ENCODE measurements around the gene BLZF1.
A peak's percentile ranks its signal among the peaks of the same experiment; 100 is the strongest.
"Not testable (repeated sequence)": the region's sequence is repeated elsewhere in the genome, so short reads cannot be mapped to it uniquely, and the experiment has no call there.

Gene BLZF1

DNA sequence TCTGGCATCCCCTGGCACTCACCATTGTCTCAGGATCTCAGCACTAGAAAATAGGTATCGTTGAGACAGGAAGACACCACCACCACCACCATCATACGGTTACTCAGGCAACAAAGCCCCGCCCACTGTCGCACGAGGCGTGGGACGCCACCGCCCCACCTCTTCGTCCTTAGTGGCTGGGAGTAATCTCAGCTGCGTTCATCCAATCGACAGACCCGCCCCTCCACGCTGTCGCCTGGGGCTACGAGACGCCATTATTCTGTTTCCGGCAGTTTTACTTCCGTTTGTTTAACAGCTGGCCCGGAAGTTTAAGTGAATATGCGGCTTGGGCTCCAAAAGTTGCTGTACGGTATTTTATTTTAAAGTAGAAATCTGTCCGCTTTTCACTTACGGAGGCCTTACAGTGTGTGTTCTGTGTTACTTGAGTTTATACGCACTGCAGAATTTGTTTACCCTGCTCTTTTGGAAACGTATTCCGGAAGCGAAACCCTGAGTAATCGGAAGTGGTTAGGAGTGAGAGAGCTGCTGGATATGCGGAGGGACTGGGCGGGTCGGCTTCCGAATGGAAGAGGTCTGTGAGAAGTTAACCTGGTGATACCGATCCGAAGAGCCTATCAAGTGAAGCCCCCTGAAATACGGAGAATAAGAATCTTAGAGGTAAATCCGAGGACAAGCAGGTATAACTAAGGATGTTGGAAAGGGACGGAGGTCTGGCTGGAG, at the start of gene BLZF1, which contains the start of gene NME7:
Gene BLZF1, plus strand, starts transcription at position 510 of the 720 bp plus-strand sequence. CDS start 1,328 bp downstream, outside the sequence.
Gene NME7, minus strand, starts transcription at position 112 of the 720 bp plus-strand sequence. Its CDS starts 87 bp downstream, at position 25.
- peak; percentile 96 for DNase-seq

DNA sequence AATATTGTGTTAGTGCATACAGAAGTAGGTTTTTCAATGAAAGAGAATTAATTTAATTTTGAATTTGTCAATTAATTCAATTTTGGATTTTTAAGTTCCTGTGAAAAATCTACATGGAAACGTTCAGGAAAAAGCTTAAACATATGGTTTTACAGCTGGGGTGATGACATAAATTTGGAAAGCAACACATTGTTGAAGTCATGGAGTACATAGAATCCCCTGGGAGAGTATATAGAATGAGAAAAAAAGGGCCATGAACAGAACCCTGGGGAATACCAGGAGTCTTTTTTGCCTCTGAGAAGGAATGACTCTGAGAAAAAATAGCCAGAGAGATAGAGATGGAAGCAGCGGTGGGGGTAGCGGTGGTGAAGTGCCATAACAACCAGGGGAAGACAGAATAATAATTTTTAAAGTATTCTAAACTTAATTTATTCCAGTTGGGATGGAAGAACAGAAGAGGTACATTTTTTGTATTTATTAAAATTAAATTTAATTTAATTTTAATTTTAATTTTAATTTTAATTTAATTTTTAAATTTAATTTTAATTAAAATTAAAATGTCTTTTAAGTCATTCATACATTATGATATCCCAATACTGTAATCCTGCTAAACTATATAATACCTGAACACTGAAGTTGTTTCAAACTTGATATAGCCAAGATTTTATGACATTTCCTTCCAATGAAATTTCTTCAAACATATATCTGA, 49.3 kb upstream of the BLZF1 start:
- DNase-seq: no peak

- DNase-seq: no peak
Observed at GRCh38 chr1:169321539-169321938, 46.5 kb upstream of the BLZF1 start.

DNA sequence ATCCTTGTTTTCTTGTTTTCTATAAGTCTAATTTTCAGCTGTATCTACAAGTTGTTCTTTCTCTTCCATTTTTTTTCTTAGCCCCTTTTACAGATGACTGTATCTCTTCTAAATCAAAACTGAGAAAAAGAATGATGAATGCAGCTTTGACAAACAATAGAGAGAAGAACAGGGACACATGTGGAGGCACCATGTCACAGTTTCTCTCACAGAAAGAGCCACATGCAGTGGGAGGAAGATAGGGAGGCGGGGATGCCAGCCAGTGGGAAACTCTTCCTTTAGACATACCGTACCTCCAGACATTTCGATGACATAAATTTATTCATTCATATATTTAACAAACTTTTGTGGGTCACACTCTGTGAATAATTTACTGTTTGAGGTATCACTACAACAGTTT, 45.9 kb upstream of the BLZF1 start:
- no peak for DNase-seq

DNA sequence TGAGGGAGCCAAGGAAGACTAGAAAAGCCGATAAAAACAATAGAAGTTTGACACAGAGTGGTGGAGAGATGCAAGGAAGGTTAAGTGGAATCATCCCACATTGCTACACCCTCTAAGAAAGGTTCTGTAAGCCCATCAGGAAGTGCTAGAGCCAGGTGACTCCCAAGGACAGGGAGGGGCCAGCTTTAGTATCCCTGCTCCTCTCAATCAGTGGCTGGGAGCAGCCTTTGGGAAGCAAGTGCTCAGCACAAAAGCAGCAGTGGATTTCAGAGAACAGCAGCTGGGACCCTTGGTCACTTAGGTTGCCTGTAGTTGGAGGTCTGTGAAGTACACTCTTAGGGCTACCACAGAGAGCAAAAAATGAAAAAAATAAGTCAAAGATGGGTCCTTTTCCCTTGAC, 42.9 kb upstream of the BLZF1 start:
- DNase-seq: no peak

GRCh38 chr1:169326261-169326955, 41.6 kb upstream of the BLZF1 start:
- DNase-seq: no peak

DNA sequence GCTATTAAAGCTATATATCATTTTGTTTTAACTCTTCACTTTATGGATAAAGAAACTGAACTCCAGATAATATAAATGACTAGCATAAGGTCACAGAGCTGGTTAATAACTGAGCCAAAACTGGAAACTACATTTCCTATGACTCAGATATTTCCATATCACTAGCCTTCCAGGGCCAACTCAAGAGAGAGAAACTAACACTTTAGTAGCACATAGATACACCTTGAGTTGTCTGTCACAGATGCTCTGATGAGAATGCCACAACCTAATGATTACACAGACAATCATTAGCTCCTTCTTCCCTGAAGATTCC, 41.1 kb upstream of the BLZF1 start:
- DNase-seq: no peak

DNA sequence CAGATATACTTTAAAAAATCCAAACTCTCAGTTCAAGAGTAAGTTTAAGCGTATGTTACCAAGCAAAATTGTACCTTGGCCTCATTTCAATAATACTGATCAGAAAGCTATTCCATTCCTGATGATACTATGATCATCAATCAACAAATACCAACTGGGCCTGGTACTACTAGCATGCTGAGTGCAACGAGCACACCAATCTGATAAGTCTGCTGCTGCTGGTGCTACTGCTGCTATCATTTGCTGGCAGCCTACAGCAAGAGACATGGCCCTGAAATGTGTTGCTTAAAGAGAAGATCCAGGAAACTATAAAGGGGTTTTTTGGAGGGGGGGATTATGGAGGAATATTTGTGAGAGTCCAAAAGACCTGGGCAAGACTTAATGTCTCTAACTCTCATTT, 40.1 kb upstream of the BLZF1 start:
- no peak for DNase-seq

- no peak for DNase-seq
Observed at GRCh38 chr1:169329383-169329782, 38.6 kb upstream of the BLZF1 start.

DNA sequence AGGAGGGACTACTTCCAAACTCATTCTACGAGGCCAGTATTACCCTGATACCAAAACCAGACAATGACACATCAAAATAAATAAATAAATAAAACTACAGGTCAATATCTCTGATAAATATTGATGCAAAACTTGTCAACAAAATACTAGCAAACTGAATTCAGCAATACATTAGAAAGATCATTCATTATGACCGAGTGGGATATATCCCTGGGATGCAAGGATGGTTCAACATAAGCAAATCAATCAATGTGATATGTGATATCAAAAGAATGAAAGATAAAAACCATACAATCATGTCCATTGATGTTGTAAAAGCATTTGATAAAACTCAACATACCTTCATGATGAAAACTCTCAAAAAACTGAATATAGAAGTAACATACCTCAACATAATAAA, 37.1 kb upstream of the BLZF1 start:
- DNase-seq: no peak

- DNase-seq: not testable (repeated sequence)
Observed at GRCh38 chr1:169334727-169335126, 33.3 kb upstream of the BLZF1 start.

- not testable (repeated sequence) for DNase-seq
Observed at GRCh38 chr1:169336947-169337715, 30.9 kb upstream of the BLZF1 start.

DNA sequence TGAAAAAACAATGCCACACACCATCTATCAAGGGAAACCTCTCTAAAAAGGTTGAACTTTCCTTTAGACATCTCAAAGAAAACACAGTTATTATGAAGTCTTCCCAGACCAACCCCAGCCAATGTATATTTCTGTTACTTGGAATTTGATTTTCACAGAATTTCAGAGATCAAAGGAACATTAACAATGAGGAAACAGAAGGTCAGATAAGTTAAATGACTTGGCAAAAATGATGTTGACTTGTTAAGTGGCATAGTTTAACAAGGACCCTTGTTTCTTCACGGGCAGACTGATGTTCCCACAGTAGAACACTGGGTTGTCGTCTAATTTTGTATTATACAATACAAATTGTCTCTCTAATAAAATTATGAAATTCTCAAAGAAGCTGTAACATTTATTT, 29.4 kb upstream of the BLZF1 start:
- no peak for DNase-seq

DNA sequence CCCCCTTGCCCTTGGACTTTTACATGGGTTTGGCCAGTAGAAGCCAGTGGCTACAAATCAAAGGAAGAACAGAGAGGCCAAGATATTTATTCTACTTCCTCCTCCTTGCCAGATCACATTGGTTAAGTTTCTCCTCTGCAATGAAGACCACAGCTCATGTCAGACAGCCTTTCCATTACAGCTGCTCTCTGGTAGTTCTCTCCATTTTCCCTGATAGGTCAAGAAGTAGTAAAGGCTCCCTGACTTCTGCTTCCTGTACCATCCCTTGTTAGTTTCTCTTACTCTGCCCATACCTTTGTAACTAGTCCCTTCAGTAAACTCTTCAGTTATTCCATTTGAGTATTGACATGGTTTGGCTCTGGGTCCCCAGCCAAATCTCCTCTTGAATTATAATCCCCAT, 28.2 kb upstream of the BLZF1 start:
- no peak for DNase-seq

DNA sequence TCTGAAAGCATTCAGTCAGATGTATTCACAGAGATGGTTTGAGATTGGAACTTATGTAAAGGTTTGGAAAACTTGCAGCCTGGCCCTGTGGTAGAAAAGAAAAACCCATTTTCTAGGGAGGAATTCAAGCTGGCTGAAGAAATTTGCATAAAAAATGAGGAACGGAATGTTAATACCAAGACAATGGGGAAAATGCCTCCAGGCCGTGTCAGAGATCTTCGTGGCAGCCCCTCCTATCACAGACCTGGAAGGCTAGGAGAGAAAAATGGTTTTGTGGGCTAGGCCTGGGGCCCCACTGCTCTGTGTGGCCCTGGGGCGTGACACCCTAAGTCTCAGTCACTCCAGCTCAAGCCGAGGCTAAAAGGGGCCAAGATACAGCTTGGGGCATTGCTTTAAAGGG, 27.1 kb upstream of the BLZF1 start:
- no peak for DNase-seq

DNA sequence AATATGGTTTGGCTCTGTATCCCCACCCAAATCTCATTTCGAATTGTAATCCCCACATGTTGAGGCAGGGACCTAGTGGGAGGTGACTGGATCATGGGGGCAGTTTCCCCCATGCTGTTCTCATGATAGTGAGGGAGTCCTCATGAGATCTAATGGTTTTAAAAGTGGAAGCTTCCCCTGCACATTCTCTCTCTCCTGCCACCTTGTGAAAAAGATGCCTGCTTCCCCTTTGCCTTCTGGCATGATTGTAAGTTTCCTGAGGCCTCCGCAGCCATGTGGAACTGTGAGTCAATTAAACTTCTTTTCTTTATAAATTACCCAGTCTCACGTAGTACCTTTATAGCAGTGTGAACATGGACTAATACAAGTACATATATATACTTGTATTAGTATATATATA, 25.9 kb upstream of the BLZF1 start:
- not testable (repeated sequence) for DNase-seq

DNA sequence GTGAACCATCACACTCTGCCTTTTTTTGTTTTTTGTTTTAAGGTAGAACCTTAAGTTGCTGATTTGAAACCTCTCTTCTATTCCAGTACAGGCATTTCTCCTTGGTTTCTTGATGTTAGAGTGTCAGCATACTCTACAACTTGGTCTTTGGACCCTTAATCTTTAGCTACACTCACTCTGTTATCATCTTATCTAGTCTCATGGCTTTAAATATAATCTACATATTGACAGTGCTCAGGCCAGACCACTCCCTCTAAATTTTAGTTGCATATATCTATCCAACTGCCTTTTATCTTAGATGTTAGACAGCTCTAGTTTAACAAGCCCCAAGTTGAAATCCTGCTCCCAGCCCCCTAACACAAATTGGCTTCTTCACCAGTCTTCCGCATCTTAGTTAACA, 22.5 kb upstream of the BLZF1 start:
- DNase-seq: no peak

DNA sequence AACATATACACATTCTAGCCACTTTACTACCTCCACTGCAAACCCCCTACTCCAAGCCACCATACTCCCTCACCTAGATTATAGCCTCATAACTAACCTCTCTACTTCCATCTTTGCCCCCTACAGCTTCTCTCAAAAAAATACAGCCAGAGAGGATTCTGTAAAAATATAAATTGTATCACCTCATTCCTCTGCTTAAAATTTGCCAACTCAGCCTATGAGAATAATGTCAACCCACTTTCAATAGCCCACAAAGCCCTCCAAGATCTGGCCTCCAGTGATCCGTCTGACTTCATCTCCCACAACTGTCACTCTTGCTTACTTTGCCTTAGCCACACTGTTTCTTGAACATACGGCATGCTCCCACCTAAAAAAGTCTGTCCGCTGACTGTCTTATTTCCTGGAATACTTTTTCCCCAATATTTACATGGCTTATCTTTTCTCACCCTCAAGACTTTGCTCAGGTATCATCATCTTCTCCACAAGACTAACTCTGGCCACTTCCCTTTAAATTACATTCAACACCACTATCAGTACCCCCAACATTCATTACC, 21.9 kb upstream of the BLZF1 start:
- DNase-seq: no peak

GRCh38 chr1:169347688-169348382, 20.2 kb upstream of the BLZF1 start:
- DNase-seq: no peak

- peak; percentile 51 for DNase-seq
Observed at GRCh38 chr1:169348383-169349036, 19.5 kb upstream of the BLZF1 start.

- no peak for DNase-seq
Observed at GRCh38 chr1:169360415-169360814, 7.6 kb upstream of the BLZF1 start.

DNA sequence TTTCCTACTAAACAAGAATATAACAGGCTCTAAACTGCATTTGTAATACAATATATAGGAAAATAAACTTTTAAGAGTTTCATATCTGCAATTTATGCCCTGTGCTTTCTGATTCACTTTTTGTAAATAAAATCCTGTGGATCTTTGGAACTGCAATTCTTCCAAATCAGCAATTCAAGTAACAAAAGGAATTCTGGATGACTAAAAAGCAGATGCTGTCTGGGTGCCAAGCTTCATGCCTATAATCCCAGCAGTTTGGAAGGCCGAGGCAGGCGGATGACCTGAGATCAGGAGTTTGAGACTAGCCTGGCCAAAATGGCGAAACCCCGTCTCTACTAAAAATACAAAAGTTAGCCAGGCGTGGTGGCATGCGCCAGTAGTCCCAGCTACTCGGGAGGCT, 6.7 kb upstream of the BLZF1 start:
- no peak for DNase-seq

All from NCI-H1105 (cell line).